GM12878 (cell line): ENCODE data around the gene DLGAP3. TPM values are rescaled to one million over a fixed set of nuclear protein-coding genes. Genes with fewer than 3 reads are reported as not detected.

Experiments used
- ATAC-seq: fragments of 200-7000 bp; cut with Tn5 transposase; 3 replicates; pipeline ENCODE4 v1.9.1; 2020; ENCODE audit warnings: mild to moderate bottlenecking, moderate library complexity
- BruUV-seq: library from RNA; stranded (reverse); fragments of 400-500 nt; replicated peaks from 2 replicates; lab custom pipeline; 2021; lab: Mats Ljungman, UMichigan
- CTCF ChIA-PET: fragments of 300-600 bp; sonication (Branson Sonifier 250); formaldehyde crosslinking; extraction: SDS; loops from one replicate; lab custom pipeline; 2021; ENCODE audit warnings: inconsistent platforms; lab: Yijun Ruan, JAX
- POLR2A ChIA-PET: fragments of 350-600 bp; formaldehyde crosslinking; extraction: SDS; loops from one replicate; lab custom pipeline; 2021; ENCODE audit warnings: inconsistent platforms; lab: Charles Lee
- RAD21 ChIA-PET: fragments of 300-600 bp; sonication (Branson Sonifier 250); formaldehyde crosslinking; loops from one replicate; lab custom pipeline; 2023; ENCODE audit warnings: antibody characterized with exemption; ENCODE audit not compliant: unreplicated experiment; lab: Charles Lee
- SMC1A ChIA-PET: fragments of 300-600 bp; sonication (Branson Sonifier 250); formaldehyde crosslinking; loops from one replicate; lab custom pipeline; 2023; ENCODE audit not compliant: unreplicated experiment, uncharacterized antibody; lab: Charles Lee
- DNase-seq: peaks from one replicate; pipeline ENCODE4 v3.0.0-alpha.2; 2011; ENCODE audit warnings: low read depth, low spot score
- FAIRE-seq: peaks from 3 replicates; lab custom pipeline; 2011; peaks lifted over from hg19 to GRCh38; lab: Jason Lieb, UNC
- H2AFZ ChIP-seq: 2 replicates; pipeline ENCODE4 v1.6.0; 2011; ENCODE audit warnings: low read depth, low read length, control low read depth; ENCODE audit not compliant: control insufficient read depth
- H3K27ac ChIP-seq: 2 replicates; pipeline ENCODE4 v1.5.1; 2011; ENCODE audit warnings: control low read depth; ENCODE audit not compliant: control insufficient read depth, insufficient read depth
- H3K27me3 ChIP-seq, 2 experiments: replicated peaks in 1 of 2; 2 replicates each; pipeline versions ENCODE4 v1.6.0 to v1.6.1; 2011; ENCODE audit warnings: low read length in 1 of 2; ENCODE audit not compliant: control insufficient read depth in 2 of 2, insufficient read depth in 2 of 2
- H3K36me3 ChIP-seq, 2 experiments: 2 replicates each; pipeline ENCODE4 v1.5.1; 2011; ENCODE audit warnings: low read length in 1 of 2; ENCODE audit not compliant: control insufficient read depth in 2 of 2, insufficient read depth in 2 of 2
- H3K4me1 ChIP-seq: 2 replicates; pipeline ENCODE4 v1.6.1; 2011; ENCODE audit warnings: mild to moderate bottlenecking, low read length, moderate library complexity, mixed read lengths; ENCODE audit not compliant: control insufficient read depth, insufficient read depth
- H3K4me2 ChIP-seq: 2 replicates; pipeline ENCODE4 v1.6.0; 2011; ENCODE audit warnings: control low read depth; ENCODE audit not compliant: control insufficient read depth, insufficient read depth
- H3K4me3 ChIP-seq: fragments of 200-600 bp; sonication (generic); 2 replicates; pipeline ENCODE4 v1.5.1; 2016
- H3K79me2 ChIP-seq: 2 replicates; pipeline ENCODE4 v1.6.0; 2011; ENCODE audit warnings: low read length; ENCODE audit not compliant: control insufficient read depth, insufficient read depth
- H3K9ac ChIP-seq: 2 replicates; pipeline ENCODE4 v1.8.0; 2011; ENCODE audit warnings: low read length, control low read depth, mixed read lengths; ENCODE audit not compliant: control insufficient read depth, insufficient read depth
- H3K9me3 ChIP-seq: replicated peaks from 3 replicates; pipeline ENCODE4 v1.5.1; 2011; ENCODE audit warnings: mild to moderate bottlenecking, low read length; ENCODE audit not compliant: control insufficient read depth, insufficient read depth
- H4K20me1 ChIP-seq: 2 replicates; pipeline ENCODE4 v1.6.0; 2011; ENCODE audit not compliant: control insufficient read depth, insufficient read depth
- BACH1 ChIP-seq: fragments of 450-650 bp; IDR thresholded peaks from 2 replicates; pipeline ENCODE4 v1.6.1; 2017; ENCODE audit warnings: mild to moderate bottlenecking, borderline replicate concordance
- BRCA1 ChIP-seq: IDR thresholded peaks from 2 replicates; pipeline ENCODE4 v1.6.1; 2011; ENCODE audit warnings: low read depth, low read length, improper control_type of control experiment
- CBX3 ChIP-seq: fragments of 200-600 bp; sonication (generic); IDR thresholded peaks from 2 replicates; pipeline ENCODE4 v1.6.1; 2016; ENCODE audit warnings: low read depth, borderline replicate concordance
- CEBPZ ChIP-seq: fragments of 150-350 bp; IDR thresholded peaks from 2 replicates; pipeline ENCODE4 v1.6.1; 2016; ENCODE audit warnings: low read depth, low read length
- CHD1 ChIP-seq: IDR thresholded peaks from 2 replicates; pipeline ENCODE4 v1.6.1; 2012; ENCODE audit warnings: low read depth, low read length, improper control_type of control experiment
- CHD2 ChIP-seq: IDR thresholded peaks from 2 replicates; pipeline ENCODE4 v1.6.1; 2011; ENCODE audit warnings: low read depth, low read length, improper control_type of control experiment, borderline replicate concordance
- HDAC2 ChIP-seq: fragments of 200-600 bp; sonication (generic); IDR thresholded peaks from 2 replicates; pipeline ENCODE4 v1.6.1; 2017
- IKZF2 ChIP-seq, 2 experiments: fragments of 450-650 bp; IDR thresholded peaks; 2 replicates each; pipeline ENCODE4 v1.6.1; 2017; ENCODE audit warnings: mild to moderate bottlenecking in 2 of 2, moderate library complexity in 2 of 2
- IRF3 ChIP-seq: fragments of 450-650 bp; IDR thresholded peaks from 2 replicates; pipeline ENCODE4 v1.6.1; 2014; ENCODE audit warnings: mild to moderate bottlenecking
- KAT2A ChIP-seq: conservative IDR thresholded peaks from 2 replicates; pipeline ENCODE4 v1.6.1; 2011; ENCODE audit warnings: low read depth, low read length; ENCODE audit not compliant: control insufficient read depth
- KDM1A ChIP-seq: fragments of 200-600 bp; sonication (generic); IDR thresholded peaks from 2 replicates; pipeline ENCODE4 v1.6.1; 2016; ENCODE audit warnings: borderline replicate concordance
- MTA3 ChIP-seq: IDR thresholded peaks from 2 replicates; pipeline ENCODE4 v1.6.1; 2012; ENCODE audit warnings: low read length, inconsistent platforms, borderline replicate concordance
- NBN ChIP-seq: fragments of 450-650 bp; IDR thresholded peaks from 2 replicates; pipeline ENCODE4 v1.6.1; 2016
- PAX5 ChIP-seq: IDR thresholded peaks from 2 replicates; pipeline ENCODE4 v1.6.1; 2011; ENCODE audit warnings: low read depth, low read length, borderline replicate concordance
- POLR2AphosphoS2 ChIP-seq: IDR thresholded peaks from 2 replicates; pipeline ENCODE4 v1.6.1; 2011; ENCODE audit warnings: low read depth, mild to moderate bottlenecking, low read length, improper control_type of control experiment, moderate library complexity
- RAD51 ChIP-seq: fragments of 450-650 bp; IDR thresholded peaks from 2 replicates; pipeline ENCODE4 v1.6.1; 2016; ENCODE audit warnings: moderate library complexity, mild to moderate bottlenecking, inconsistent platforms
- RBBP5 ChIP-seq: fragments of 200-600 bp; sonication (generic); conservative IDR thresholded peaks from 2 replicates; pipeline ENCODE4 v1.6.1; 2016
- STAT1 ChIP-seq: fragments of 450-650 bp; conservative IDR thresholded peaks from 2 replicates; pipeline ENCODE4 v1.6.1; 2014; ENCODE audit warnings: antibody characterized with exemption, mild to moderate bottlenecking
- TAF1 ChIP-seq: IDR thresholded peaks from 2 replicates; pipeline ENCODE4 v1.6.1; 2011; ENCODE audit warnings: mild to moderate bottlenecking, low read depth, low read length, borderline replicate concordance
- TARDBP ChIP-seq: IDR thresholded peaks from 2 replicates; pipeline ENCODE4 v1.6.1; 2016; ENCODE audit warnings: borderline replicate concordance
- TCF7 ChIP-seq: IDR thresholded peaks from 2 replicates; pipeline ENCODE4 v1.6.1; 2014; ENCODE audit warnings: antibody characterized with exemption, borderline replicate concordance
- ZZZ3 ChIP-seq: IDR thresholded peaks from 2 replicates; pipeline ENCODE4 v1.6.1; 2011; ENCODE audit warnings: low read depth; ENCODE audit not compliant: control insufficient read depth, insufficient read length
- WGBS: methylation state at CpG from one replicate; pipeline ENCODE4 v1.1.6; 2016; ENCODE audit warnings: low lambda C conversion rate; ENCODE audit not compliant: insufficient replicate concordance, insufficient coverage; ENCODE audit errors: missing lambda C conversion rate; 5-methylcytosine and 5-hydroxymethylcytosine counted together
- in situ Hi-C: fragments of 300-500 bp; cut with MboI; formaldehyde crosslinking; loops from 9 replicates; pipeline ENCODE4 v1.14.3; 2018; ENCODE audit warnings: mixed read lengths
- intact Hi-C: fragments of 100-400 bp; cut with micrococcal nuclease; formaldehyde crosslinking; loops from one replicate; pipeline ENCODE4 v1.14.2; 2022; ENCODE audit not compliant: unreplicated experiment
- polyA plus RNA-seq, 11 experiments: library from polyadenylated mRNA; depleted of rRNA in 4 of 11; unstranded in 6 of 11; stranded (reverse) in 5 of 11; fragments of >200 nt; fragmentation: Nextera tagmentation in 4 of 11; fragmentation: Illumina TruSeq in 1 of 11; extraction: Ambion mirVana in 4 of 11; extraction: Trizol in 1 of 11; gene quantifications; 1 replicate in 1 of 11; 2 replicates in 10 of 11; pipeline versions ENCODE4 v1.2.1 to v1.2.3, GENCODE V29; 2011 to 2016; ENCODE audit warnings: inconsistent platforms in 2 of 11, missing spikeins in 2 of 11, low read depth in 1 of 11
- total RNA-seq, 4 experiments: library from RNA; depleted of rRNA in 3 of 4; stranded (reverse); fragments of >200 nt in 3 of 4; fragmentation: Illumina TruSeq in 1 of 4; extraction: Trizol in 1 of 4; gene quantifications; 2 replicates each; pipeline versions ENCODE4 v1.2.1 to v1.2.3, GENCODE V29; 2013 to 2021

The DLGAP3 gene
- total and polyA plus RNA-seq, 10 of the 15 experiments (the other 5 are each of a cell fraction or from before 2014, with no cell fraction given): 0.03 to 0.15 (median 0.08) TPM; not detected in 4

- H2AFZ ChIP-seq: peak overlapping the region; percentile 93
- no peaks in the 10 kb centered on the region for H4K20me1 ChIP-seq
- BruUV-seq: TSS peak; percentile 93
- in situ Hi-C loops: no loop called here
- no peaks in the 10 kb centered on the region for H3K36me3 ChIP-seq
- H3K27ac ChIP-seq: peak overlapping the region; percentile 67
- intact Hi-C loops: loop anchor here (1.0 kb wide), 1 partner anchor 80 kb away; no protein-coding TSS in a partner anchor
- ATAC-seq (peak; percentile 89), FAIRE-seq (peak; percentile 64), DNase-seq (peak; percentile 52)
- H3K9ac ChIP-seq: peak overlapping the region; percentile 87
- peak overlapping the region; percentile 61 for H3K4me3 ChIP-seq
- H3K4me1 ChIP-seq: peaks cover 4% of the 10 kb centered on the region; the same call in 1 of the 2 replicates
- H3K27me3 ChIP-seq: peaks cover 0 to 2% of the 10 kb centered on the region in 2 experiments; a peak in 1 of 4 replicates
- POLR2A ChIA-PET: interaction anchor here (0.6 to 1.4 kb wide), 5 partner anchors 8 to 932 kb away, joined by 3 to 5 read pairs (median 4); no protein-coding TSS in a partner anchor
- CTCF ChIA-PET: interaction anchor here (0.6 to 3.7 kb wide), 15 partner anchors 8 to 455 kb away, joined by 3 to 58 read pairs (median 4); partner anchors contain the start of genes SFPQ and TMEM35B
- no peaks in the 10 kb centered on the region for H3K79me2 ChIP-seq
- peak overlapping the region; percentile 94 for H3K4me2 ChIP-seq
- WGBS: under 1% methylated on average over 61 of the region's 81 CpGs
- RAD21 ChIA-PET: interaction anchor here (1.1 to 1.4 kb wide), 2 partner anchors 13 to 117 kb away, joined by 3 to 9 read pairs; no protein-coding TSS in a partner anchor
- H3K9me3 ChIP-seq: no peaks in the 10 kb centered on the region
- SMC1A ChIA-PET: interaction anchor here (2.4 kb wide), 1 partner anchor 13 kb away, joined by 9 read pairs; no protein-coding TSS in a partner anchor
- no peak for TF ChIP-seq ZZZ3
- 0 out of 2 replicates have a peak, but pooled peaks have one; percentile 13 for TF ChIP-seq CHD1
- no peak for TF ChIP-seq MTA3
- TF ChIP-seq TAF1: peak; percentile 56; the same call in 1 of the 2 replicates
- TF ChIP-seq POLR2AphosphoS2: no peak
- no peak for TF ChIP-seq STAT1
- TF ChIP-seq TCF7: no peak
- no peak for TF ChIP-seq IRF3
- peak; percentile 55; the same call in 1 of the 2 replicates for TF ChIP-seq CHD2
- TF ChIP-seq KDM1A: no peak
- no peak for TF ChIP-seq BRCA1
- peak; percentile 78 for TF ChIP-seq IKZF2 (IDR thresholded peaks at IDR 0.05)
- TF ChIP-seq CBX3: no peak
- no peak for TF ChIP-seq CEBPZ
- TF ChIP-seq TARDBP: no peak
- TF ChIP-seq BACH1: peak; percentile 64
- TF ChIP-seq PAX5: no peak
- no peak for TF ChIP-seq RBBP5
- no peak; the same call in 1 of the 2 replicates for TF ChIP-seq RAD51
- no peak for TF ChIP-seq KAT2A
- TF ChIP-seq HDAC2: no peak
- TF ChIP-seq NBN: peak; percentile 81
These were observed 63.3 kb downstream of the DLGAP3 start for GRCh38 chr1:34865981-34866761.
